GM18511 (cell line): Measurements from ENCODE around the gene GBX2.

Source experiments
- ATAC-seq: cut with Tn5 transposase; IDR thresholded peaks from one replicate; pipeline ENCODE4 v1.9.1; 2021; ENCODE audit warnings: mild to moderate bottlenecking, moderate library complexity; ENCODE audit not compliant: unreplicated experiment

Gene GBX2

DNA sequence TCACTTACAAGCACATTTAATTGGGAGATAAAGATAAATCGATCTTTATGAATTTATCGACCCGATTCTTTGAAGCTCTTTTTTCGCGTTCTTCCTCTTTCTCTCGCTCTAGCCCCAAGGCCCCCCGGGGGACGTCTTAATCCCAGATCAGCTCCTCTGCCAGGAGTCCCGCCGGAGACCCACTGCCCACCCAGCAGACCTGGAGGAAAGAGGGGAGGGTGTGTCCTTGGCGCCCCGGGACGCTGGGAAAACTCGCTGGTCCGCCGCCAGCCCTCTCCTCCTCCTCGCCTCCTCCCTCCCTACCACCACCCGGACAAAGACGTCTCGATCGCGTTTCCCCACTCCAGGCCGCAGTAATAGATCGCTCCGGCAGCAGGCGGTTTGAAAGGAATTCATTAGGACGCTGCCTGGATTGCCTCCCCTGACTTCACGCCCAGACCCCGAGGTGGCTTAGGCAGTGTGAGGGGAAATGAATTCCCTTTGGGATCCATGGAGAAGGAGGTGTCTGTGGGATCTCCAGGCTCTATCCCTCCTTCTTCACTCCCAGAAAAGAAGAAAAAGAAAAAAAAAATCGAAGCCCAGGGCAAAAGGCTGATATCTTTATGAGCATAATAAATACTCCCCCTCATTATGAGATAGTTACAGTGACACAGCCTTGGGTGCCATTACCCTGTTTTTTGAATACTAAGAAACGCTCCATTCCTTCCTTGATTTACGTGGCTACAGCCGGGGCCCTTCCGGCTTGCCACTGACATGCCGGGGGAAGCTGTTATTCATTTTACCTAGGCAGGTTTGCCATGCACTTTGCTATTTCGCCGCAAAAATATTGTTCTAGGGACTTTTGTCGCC, 1.8 kb upstream of the GBX2 start:
- ATAC-seq, result no peak

GRCh38 chr2:236169151-236169721, 1.1 kb upstream of the GBX2 start:
- no peak for ATAC-seq

GRCh38 chr2:236167297-236168109, 683 bp downstream of the GBX2 start:
- no peak for ATAC-seq

- ATAC-seq, result no peak
These were observed 1.3 kb downstream of the GBX2 start for GRCh38 chr2:236166796-236167296.

GRCh38 chr2:236165842-236166795, 2.1 kb downstream of the GBX2 start:
- no peak for ATAC-seq

DNA sequence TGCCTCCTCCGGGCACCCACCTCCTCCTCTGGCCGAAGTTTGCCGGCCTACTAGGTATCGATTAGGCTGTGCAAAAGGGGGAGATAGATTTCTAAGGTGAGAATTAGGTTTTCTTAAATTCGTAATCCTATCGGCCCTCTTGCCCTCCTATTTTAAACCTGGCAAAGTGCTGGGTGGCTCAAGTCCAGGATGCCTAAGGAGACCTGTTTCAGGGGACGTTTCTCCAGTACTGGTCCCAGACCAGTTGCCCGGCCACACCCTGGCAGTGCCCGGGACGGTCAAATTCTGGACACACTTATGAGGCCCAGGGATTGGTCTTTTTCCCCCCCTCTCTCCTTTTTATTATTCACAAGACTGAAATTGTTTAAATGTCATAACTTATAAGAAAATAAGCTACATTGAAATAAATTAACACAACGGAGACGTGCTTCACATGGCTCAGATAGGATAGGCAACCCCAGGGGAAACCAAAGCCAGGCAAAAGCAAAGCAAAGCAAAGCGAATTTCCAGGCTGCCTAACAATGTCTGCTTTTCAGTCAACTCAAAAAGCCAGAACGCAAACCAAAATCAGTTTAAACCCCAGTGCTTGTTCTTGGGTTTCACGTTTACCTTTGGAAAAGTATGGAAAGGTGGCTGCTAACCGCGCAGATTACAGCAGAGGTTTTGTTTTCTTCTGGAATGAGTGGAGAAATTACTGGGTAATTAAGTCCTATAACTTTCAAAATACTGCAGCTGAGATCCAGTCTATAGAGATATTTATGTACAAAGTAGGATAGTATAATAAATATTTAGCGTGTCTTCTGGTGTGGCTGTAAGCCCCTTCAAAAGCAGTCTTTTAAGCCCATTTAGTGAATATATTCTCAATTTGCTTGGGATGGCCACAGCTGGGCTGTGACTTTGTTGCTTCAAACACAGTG, 3.0 kb downstream of the GBX2 start:
- ATAC-seq, result no peak

GRCh38 chr2:236164201-236164924, 3.8 kb downstream of the GBX2 start:
- ATAC-seq, result no peak

GRCh38 chr2:236163471-236164200, 4.5 kb downstream of the GBX2 start:
- ATAC-seq, result no peak

- ATAC-seq, result no peak
These were observed 5.2 kb downstream of the GBX2 start for GRCh38 chr2:236162882-236163470.

DNA sequence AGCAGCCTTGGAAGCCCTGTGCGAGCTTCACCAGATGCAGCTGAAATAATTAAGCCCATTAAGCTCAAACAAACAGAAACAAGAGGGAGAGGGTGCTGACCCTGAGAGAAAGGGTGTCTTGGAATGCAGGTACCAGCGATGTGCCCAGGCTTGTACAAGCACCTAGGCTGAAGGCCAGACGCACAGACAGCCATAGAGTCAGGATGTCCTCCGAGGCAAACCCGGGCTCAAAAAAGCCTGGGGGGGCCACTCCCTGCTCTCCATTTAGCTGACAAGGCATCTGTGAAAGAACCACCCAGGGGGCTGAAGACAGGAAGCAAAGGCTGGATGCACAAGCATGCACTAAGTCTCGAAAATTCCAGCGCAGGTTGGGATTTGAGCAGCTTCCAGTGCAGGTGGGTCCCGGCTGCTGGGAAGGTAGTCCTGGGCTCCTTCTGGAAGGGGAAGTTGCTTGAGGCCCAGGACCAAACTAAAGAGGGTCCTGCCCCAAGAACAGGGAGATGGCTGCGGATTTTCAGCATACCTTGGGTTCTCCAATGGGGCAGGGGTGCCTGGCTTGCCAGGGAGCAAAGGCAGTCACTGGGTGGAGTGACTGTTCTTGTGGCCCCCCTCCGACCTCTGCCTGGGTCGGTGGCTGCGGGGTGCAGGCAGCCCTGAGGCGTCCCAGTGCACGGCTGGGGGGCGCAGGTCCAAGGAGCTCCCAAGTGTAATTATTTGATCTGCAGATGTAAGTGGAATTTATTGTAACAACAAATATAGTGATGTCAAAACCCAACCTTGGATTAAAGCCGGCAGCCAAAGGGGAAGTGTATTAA, 5.9 kb downstream of the GBX2 start:
- ATAC-seq, result no peak

- ATAC-seq, result no peak
These were observed 6.7 kb downstream of the GBX2 start for GRCh38 chr2:236161531-236161930.

DNA sequence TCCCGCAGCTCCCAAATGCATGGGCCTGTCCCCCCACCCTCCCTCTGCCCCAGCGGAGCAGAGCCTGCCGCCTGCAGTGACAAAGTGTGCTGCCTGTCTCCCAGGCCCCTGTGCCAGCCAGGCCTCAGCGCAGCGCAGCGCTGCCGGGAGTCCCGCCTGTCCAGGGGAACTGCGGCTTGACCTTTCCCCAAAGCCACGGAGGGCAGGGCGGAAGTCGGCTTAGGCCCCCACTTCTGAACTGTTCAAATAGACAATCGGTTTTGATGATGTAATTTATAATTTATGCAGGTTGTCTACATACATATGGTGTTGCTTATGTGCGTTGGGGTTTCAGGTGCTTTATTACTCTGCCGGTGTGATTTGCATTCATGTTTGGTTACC, 7.1 kb downstream of the GBX2 start:
- no peak for ATAC-seq

DNA sequence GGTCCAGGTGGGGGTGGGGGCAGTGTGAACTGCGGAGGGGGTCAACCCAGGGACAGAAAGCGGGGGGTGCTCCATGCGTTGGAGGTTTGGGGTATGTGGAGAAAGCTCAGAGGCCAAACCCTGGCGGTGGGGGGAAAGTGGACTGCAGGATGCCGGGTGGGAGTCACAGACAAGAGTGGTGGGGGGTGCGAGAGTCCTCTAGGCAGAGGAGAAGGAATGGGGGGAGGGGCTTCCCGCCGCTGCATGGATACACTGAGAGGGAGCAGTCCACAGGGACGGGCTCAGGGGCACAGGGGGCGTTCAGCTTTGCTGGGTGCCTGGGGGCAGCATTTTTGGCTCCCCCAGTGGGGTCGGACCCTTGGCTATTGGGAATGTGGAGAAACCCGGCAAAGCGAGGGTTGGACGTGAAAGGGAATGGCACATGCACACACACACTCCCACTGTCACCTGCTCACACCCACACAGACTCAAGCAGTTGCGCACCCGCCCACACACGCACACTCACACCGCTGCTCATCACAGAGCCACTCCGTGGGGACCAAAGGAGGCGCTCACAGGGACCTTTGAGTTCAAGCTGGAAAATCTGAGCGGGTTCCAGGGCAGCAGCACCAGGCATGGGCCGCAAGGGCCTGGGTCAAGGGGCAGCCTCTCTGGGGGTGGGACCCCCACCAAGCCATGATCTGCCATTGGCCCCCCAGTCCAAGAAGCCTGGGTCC, 7.7 kb downstream of the GBX2 start:
- ATAC-seq, result no peak

- ATAC-seq, result no peak
These were observed 8.4 kb downstream of the GBX2 start for GRCh38 chr2:236159778-236160170.

- no peak for ATAC-seq
These were observed 9.0 kb downstream of the GBX2 start for GRCh38 chr2:236158969-236159777.
